ENCODE results near the gene HDAC9.

- TF ChIP-seq, protein P1, sequence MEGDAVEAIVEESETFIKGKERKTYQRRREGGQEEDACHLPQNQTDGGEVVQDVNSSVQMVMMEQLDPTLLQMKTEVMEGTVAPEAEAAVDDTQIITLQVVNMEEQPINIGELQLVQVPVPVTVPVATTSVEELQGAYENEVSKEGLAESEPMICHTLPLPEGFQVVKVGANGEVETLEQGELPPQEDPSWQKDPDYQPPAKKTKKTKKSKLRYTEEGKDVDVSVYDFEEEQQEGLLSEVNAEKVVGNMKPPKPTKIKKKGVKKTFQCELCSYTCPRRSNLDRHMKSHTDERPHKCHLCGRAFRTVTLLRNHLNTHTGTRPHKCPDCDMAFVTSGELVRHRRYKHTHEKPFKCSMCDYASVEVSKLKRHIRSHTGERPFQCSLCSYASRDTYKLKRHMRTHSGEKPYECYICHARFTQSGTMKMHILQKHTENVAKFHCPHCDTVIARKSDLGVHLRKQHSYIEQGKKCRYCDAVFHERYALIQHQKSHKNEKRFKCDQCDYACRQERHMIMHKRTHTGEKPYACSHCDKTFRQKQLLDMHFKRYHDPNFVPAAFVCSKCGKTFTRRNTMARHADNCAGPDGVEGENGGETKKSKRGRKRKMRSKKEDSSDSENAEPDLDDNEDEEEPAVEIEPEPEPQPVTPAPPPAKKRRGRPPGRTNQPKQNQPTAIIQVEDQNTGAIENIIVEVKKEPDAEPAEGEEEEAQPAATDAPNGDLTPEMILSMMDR (IDR thresholded peaks at IDR 0.05), result no peak
- TF ChIP-seq REST (IDR thresholded peaks at IDR 0.05; ENCODE audit: low read depth, low read length) (no peak), TAF1 (IDR thresholded peaks at IDR 0.05; ENCODE audit: borderline replicate concordance, low read depth, low read length) (peak; percentile 51; the same call in 1 of the 2 replicates), FOXM1 (IDR thresholded peaks at IDR 0.05; ENCODE audit: low read depth) (peak; percentile 93), EZH2phosphoT487 (IDR thresholded peaks at IDR 0.05; ENCODE audit: borderline replicate concordance, low read depth) (no peak), POLR2AphosphoS5 (IDR thresholded peaks at IDR 0.05; ENCODE audit: low read depth, low read length) (peak; percentile 85; the same call in 1 of the 2 replicates), RCOR1 (IDR thresholded peaks at IDR 0.05; ENCODE audit: low read length) (no peak), USF2 (IDR thresholded peaks at IDR 0.05; ENCODE audit: borderline replicate concordance, low read depth, low read length) (no peak), RXRA (IDR thresholded peaks at IDR 0.05; ENCODE audit: borderline replicate concordance, low read depth) (peak; percentile 79; the same call in 1 of the 2 replicates)
Observed at GRCh38 chr7:18978108-18978495, 482.6 kb downstream of the HDAC9 start.

All from SK-N-SH (cell line).